HG03378 (cell line): ENCODE data around the gene ZNF831.

ENCODE experiments used
- ATAC-seq: cut with Tn5 transposase; IDR thresholded peaks from one replicate; pipeline ENCODE4 v1.9.1; 2021; ENCODE audit warnings: mild to moderate bottlenecking, moderate library complexity; ENCODE audit not compliant: unreplicated experiment

The ZNF831 gene

DNA sequence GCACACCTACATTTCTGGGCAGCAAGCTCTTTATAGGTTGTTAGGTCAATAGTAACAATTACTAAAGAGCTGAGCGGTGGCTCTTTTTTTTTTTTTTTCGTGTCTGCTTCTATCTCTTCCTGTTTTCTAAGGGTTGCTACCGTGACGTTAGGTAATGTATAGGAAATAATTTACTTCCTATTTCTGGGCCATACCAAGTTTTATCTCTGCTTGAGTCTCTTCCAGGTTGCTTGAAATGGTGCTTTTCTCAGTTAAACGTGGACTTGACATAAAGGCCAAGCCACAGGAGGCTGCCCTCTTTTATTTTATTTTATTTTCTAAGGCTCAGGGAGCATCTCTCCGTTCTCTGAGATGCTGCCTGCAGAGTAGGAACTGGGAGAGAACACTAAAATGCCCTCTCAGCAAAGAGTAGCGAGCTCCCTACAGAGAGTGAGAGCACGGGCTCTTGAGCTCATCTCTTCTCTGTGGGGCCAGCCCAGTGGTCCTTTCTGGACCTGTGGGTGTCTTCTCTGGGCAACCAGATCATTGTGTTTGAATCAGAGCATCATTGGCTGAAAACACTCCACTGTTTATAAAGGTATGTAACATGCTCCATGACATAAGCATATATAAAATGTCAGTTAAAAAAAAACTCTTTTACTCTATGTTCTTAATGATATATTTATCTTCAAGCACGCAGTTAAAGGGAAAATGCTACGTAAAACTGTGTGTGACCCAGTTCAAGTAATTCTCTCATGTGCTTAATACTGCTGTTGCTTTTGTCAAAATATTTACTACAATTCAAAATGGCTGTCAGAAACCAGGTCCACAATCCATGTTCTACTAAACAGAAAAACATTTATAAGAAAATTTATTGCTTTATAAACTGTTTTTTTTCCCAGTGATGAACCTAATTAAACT, at the start of gene ZNF831:
TSS of gene ZNF831 (plus strand) at position 191 of the 900 bp plus-strand sequence. CDS start 27,199 bp downstream, outside the sequence.
- peak; percentile 46 for ATAC-seq

DNA sequence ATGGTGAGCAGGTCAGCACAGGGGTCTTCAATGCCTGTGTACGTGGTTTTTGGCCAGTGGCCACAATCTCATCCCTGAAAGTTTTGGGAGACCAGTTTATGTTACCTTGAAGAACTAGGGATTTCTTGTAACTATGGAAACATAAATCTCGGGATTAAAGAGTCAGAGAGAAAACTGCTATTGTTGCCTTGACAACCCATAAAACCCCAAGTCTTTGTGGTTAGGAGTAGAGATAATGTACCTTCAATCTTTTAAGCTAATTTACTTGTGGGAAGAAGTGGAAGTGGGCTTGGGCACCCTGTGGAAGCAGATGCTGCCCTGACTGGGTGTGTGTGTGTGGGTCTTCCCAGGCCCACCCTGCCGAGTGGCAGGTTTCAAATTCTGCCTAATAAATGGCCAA, 46.1 kb upstream of the ZNF831 start:
- no peak for ATAC-seq

DNA sequence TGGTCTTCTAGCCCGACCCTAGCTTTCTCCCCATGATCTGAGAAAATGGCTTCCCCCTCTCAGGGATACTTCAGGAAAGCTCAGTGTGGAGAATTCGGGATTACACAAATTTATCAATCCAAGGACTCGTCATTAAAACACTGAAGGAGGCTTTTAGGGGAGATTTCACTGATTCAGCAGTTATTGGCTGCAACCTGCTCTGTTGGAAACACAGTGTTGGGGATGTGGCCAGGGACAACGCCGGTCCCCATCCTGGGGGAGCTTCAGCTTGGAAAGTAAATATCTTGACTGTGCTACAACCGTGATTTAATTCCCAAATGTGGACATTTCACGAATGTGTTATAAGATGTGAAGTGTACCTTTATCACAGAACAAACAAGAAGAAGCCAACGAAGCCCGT, 44.8 kb upstream of the ZNF831 start:
- no peak for ATAC-seq

DNA sequence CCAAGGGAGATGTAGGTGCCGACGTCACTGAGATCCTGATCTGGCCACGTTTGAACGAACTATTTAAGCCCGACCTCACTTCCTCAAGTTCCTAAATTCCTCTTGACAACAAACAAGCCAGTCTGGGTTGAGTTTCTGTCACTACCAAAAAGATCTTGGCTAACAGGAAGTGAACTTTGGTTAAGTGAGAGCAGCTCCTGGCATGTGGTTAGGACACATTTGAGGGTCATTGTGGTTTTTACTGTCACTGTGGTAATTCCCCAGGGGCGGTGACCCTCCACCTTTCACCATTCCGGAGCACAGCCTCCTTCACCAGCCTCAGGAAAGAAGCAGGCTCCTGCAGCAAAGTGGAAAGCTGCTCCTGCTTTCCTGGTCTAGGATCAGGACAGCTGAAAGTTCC, 43.1 kb upstream of the ZNF831 start:
- no peak for ATAC-seq

DNA sequence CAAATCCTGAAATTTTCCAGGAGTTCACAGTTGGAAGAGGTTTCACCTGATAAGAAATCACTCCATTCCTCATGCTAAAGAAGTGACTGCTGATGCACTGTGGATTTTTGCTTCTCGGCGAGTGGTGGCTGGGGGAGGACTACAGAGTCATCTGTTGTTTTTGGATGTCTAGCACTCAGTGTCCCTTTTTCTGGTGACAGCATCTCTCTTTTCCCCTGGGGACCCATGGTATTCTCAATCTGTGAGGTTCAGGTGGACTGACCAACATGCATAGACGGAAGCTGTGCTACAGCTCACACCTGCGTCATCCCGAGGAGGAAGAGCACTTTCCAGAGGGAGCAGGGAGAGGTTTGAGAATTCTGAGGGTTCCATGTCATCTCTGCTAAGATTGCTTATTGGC, 42.7 kb upstream of the ZNF831 start:
- ATAC-seq: no peak

DNA sequence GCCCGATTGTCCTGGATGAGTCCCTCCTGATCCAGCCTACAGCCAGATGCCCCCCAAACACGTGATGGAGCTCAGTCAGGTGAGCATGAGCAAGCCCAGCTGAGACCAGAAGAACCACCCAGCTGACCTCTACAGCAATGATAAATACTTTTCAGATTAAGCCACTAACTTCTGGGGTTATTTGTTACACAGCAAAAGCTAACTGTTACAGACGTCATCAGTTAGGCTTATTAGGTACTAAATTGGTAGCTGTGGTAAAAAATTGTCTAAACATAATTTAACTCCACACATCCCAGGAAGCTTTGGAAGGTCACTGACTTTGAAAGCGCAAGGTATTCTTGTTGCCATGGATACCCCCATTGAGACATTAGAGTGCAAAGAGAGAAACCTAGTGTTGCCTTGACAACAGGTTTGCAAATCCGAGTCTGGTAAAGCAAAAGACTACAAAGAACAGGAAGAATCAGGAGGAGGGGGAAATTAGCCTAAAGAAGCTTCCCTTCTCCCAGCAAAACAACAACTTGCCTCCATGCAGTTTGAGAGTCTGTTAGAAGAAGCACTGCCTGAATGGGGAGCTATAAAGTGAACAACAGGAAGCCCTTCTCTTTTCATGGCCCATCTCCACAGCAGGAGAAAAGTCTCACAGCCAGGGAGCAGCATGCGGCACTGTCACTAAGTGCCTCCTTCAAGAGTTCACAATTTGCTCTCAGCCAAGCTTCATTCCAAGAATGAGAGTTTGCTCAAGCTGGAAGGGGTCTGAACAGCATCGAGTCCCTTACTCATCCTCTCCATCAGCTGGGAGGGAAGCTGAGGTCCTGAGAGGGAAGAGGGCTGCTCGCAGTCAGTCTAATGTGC, 41.7 kb upstream of the ZNF831 start:
- ATAC-seq: no peak

DNA sequence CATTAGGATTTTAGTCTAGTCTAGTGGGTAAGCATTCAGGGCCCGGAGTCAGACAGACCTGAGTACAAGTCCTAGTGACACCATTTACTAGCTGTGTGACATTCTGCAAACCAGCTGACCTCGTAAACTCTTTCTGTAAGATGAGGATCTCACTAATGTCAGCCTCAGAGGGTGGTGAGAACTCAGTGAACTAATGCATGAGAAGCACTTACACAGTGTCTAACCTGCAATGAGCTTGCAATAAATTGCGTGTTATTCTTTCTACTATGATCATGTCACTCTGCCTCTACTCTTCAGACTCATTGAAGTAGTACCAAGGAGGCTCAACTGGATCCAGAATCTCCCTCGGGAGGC, 41.1 kb upstream of the ZNF831 start:
- ATAC-seq: no peak

DNA sequence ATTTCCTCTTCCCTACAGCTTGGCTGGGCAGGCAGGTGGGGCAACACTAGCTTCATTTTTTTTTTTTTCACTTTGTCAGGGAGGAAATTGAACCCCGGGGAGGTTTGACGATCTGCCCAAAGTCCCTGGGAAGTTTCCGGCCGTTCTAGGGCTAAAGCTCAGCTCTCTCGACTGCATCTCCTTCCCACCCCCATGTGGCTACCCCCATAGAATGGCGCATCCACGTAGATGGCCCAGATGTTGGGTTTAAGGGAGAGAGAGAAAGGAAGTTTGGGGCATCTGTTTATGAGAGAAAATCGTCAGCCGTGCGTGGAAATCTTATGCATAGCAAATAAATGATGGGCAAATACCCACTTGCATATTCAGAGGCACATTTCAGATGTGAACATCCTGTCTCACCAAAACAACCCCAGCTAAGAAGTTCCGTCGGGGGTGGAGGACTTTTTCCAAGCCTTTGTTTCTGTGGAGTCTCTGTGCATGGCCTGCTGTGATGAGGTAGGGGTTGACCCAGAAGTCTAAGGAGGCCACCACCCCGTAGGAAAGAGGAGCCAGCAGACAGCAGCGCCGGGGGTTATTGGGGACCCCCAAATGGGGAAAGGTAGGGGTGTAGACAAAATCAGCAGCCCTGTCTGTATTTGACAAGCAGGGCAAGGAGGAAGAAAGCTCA, 40.5 kb upstream of the ZNF831 start:
- no peak for ATAC-seq

DNA sequence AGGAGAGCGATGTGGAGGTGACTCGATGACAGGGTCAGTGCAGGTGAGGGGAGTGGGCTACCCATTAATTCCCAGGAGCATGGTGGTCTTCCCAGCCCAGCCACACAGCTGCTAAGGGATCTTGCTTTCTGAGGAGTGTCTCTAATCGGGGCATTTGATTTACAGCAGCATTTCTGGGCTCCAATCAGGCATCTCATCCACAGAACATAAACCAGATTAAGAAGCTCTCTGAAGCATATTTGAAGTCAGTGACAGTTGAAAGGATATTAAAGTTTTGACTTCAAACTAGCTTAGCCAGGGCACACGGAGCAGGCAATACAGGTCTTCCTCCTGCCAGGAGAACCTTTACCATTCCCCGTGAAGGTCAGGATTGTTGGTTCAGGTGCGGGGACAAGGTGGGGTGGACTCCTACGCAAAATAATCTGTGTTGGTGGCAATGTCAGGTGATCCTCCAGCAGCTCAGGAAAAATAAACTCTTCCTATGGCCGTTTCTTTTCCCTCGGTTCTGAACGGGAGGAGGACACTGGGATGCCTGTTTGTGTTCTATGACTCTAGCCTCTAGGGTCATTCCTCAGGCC, 39.9 kb upstream of the ZNF831 start:
- ATAC-seq: no peak

DNA sequence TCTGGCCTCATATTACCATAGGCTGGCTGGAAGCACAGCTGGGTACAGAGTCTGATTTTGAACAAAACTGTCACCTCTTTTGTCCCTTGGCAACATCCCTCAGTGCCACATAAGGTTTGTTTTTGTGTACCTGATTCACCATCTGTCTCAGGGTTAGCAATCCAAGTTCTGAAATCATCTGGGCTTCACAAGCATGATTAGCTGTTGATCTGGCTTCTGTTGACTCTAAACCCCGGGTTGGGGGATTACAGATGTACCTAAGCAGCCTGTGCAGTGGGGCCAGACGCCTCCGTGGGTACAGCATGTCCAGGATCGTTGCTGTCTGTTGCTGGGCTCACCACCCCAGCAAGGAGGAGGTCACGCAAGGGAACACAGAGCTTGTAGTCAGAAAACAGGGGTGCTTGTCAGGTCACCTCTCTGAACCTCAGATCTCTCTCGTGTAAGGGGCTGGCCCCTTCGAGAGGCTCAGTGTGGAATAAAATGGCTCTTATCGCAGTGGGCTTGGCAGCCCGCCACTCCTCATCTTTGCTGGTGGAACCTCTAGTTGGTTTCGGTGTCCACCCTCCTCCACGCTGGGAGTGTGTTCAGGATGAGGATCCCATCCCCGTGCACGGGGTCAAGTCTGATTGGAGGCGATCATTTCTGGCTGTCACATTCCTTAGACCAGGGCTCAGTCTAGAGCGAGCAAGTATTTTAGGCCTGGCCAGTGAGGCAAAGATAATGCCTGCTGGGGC, 39.2 kb upstream of the ZNF831 start:
- no peak for ATAC-seq

DNA sequence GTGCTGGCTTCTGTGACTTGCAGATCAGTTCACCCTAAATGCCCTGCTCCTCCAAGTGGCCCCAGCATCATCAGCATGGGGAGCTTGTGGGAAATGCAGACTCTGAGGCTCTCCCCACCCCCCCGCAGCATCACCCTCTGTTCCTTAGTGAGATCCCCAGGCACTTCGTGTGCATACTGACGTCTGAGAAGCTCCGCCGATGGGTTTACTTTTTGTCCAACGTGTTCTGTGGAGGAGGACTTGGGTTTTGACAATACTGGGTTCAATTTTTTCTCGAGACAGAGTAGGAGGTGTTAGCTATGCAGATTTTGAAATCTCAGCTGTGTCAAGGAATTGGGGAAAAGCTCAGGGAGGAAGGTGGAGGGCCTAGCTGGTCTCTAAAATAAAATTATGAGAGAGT, 38.3 kb upstream of the ZNF831 start:
- ATAC-seq: no peak

DNA sequence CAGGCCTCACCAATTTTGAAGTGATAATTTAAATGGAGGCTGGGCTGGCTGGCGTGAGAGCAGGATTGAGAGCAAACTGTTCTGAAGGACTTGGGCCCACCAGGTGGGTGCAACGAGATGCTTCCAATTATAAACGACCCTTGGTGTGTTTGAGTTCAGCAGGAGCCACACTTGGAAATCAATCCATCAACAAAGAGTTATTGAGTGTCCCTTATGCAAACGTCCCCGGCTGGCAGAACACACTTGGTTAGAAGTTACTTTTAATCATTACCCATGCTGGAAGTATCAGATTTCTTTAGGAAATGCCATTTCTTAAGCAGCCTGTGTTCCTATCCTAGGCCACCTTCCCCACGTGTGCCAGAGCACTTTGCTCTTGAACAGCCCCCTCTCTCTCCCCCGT, 37.8 kb upstream of the ZNF831 start:
- ATAC-seq: no peak

DNA sequence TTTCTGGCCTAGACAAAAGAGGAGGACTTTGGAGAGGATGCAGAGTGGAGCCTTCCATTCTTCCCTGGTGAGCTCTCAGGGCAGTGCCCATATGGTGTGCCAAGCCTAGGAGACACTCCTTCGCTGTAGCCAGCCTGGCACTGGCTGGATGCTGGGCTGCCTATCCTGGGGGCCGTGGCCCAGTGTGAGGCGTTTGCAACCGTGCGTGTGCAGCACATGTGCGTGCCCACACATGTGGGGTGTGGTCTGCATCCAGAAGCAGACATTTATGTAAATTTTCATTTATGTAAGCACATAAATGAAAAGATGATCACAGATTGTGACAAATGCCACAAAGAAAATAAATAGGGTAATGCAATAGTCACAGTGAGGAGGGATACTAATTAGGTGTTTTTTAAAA, 35.8 kb upstream of the ZNF831 start:
- ATAC-seq: no peak

DNA sequence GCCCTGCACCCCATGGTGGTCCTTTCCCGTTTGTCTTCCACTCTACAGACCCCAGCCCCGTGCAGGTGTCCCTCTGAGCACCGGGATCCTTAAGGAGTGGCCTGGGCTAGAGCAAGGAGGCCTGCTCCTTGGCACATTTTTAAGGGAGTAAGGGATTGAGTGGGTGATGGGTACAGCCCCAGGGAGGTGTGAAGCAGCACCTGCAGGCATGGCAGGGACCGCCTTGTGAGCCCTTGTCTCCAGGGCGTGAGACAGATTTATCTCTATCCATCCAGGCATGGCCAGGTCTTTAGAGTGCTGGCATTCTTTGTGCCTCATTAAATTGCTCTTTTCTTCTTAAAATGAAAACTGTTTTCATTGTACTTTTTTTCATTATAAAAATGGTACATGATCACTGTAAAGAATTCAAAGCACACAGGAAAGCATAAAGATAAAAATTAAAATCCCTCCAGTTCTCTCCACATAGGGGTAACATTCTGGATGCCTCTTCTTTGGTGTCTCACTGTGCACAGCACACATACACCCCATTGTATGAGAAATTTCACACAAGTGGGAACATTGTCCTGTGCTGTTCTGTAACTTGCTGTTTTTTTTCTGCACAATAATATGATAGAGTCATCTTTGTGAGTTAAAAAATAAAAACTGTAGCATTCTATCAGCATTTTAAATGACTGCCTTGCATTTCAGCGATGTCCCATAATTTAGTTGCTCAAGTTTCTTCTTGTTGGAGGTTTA, 31.9 kb upstream of the ZNF831 start:
- no peak for ATAC-seq

DNA sequence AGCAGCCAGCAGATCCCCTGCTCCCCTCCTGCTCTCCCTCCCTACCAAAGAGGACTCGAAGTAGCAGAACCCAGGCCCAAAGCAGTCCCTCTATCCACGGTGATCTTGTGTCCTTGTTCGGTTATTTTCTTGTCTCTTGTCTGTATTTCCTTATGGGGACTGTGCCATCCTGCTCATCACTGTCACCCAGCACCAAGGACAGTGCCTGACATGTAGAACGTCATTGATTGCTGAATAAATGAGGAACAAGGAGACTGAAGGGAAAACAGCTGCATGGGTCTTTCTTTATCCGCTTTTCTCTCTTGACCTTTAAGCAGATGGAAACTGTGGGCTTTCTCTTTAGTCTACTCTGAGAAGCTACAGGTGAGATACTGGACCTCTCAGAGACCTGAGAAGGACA, 29.4 kb upstream of the ZNF831 start:
- ATAC-seq: no peak

DNA sequence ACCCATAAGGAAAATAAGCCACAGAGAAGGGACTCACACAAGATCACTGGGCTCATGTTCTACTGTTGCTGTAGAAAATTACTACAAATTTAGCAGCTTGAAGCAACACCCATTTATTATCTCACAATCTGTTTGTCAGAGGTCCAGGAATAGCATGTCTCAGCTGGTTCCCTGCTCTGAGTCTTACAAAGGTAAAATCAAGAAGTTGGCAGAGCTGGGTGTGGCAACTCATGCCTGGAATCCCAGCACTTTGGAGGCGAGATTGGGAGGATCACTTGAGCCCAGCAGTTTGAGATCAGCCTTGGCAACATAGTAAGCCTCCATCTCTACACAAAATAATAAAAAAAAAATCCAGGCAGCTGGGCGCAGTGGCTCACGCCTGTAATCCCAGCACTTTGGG, 28.5 kb upstream of the ZNF831 start:
- no peak for ATAC-seq

DNA sequence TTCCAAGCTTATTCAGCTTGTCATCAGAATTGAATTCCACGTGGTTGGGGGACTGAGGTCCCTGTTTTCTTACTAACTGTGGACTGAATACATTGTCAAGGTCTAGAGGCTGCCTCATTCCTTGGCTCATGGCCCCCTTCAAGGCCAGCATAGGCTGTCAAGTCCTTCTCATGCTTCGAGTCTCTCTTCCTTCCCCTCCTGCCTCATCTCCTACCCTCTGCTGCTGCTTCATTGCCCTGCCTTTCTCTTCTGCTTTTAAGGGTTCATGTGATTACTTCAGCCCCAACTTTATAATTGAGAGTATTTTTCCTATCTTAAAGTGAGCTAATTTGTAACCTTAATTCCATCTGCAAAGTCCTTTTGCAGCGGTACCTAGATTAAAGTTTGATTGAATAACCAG, 27.6 kb upstream of the ZNF831 start:
- no peak for ATAC-seq

DNA sequence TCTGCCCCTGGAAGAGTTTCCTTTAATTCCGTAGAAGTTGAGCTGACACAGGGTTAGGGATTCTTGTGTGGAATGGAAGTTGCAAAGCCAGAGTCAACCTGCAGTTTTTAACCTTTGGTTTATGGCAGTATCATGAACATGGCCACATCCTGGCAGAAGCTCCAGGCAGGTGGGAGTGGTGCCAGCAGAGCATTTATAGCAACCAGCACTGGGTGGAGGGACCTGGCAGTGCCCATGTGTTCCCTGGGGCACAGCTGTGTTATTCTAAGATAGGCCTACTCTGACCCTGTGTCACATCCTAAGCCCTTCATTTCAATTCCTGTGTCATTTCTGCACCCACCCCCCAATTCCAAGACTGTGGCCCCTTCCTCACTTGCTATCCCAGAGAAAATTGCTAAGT, 26.1 kb upstream of the ZNF831 start:
- ATAC-seq: no peak

DNA sequence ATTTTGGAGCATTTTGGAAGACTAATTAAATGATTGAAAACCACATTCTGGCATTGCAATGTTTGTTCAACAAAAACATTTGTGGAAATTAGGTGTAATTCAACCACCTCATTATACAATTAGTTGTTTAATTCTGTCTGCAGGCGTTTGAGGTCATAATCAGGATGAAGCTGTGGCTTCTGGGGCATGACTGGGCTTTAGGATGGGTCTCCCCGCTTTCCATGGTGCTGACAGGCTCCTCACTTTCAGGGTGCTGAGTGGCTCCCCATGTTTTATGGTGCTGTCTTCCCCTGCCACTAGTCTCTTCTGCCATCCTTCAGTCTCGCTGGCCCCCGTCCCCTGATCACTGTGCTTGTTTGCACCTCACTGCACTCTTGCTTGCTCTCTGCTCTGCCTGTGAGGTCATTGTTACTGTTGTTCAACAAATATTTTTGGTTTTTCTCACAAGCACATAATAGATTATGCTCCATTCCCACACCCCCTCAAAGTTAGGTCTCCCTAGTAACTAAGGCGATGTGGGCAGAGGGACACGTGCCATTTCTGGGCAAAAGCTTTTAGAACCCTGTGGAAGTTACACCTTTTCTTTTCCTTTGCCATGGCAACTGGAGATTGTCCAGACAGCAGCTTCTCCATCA, 25.4 kb upstream of the ZNF831 start:
- no peak for ATAC-seq
